ENCODE measurements around the gene ALDH1A3. TPM values are rescaled to one million over a fixed set of nuclear protein-coding genes. Genes with fewer than 3 reads are reported as not detected.

The ALDH1A3 gene
- total RNA-seq, 1 experiment from 2014 or later: 248 TPM

GRCh38 chr15:100853676-100854440, 25.8 kb upstream of the ALDH1A3 start:
- Histone ChIP-seq H3K79me2 (ENCODE audit: insufficient read depth, low read length) (no peaks in the 10 kb centered on the region), H3K9ac (ENCODE audit: low read length) (no peak overlapping the region), H3K4me3 (replicated peaks in 1 of 2; ENCODE audit: low read depth in 1 of 2, low read length in 2 of 2) (no peak overlapping the region), H3K36me3 (ENCODE audit: control insufficient read depth in 1 of 2, insufficient read depth in 2 of 2, low read length in 2 of 2) (no peaks in the 10 kb centered on the region), H3K9me2 (ENCODE audit: insufficient read depth) (no peaks in the 10 kb centered on the region), H3K27ac (ENCODE audit: low read depth, low read length) (no peak overlapping the region), H2AFZ (ENCODE audit: low read depth, low read length, poor library complexity, severe bottlenecking) (no peak overlapping the region), H4K20me1 (ENCODE audit: insufficient read depth) (no peaks in the 10 kb centered on the region), H3K4me1 (ENCODE audit: control insufficient read depth in 1 of 2, insufficient read depth in 2 of 2, low read length in 2 of 2) (peaks cover 2 to 7% of the 10 kb centered on the region in 2 experiments; a peak in 3 of 4 replicates), H3K9me3 (ENCODE audit: control insufficient read depth in 1 of 2, insufficient read depth in 1 of 2, low read depth in 1 of 2, low read length in 2 of 2) (no peaks in the 10 kb centered on the region), H3K27me3 (ENCODE audit: insufficient read depth, low read length) (no peaks in the 10 kb centered on the region), H3K4me2 (ENCODE audit: low read length) (no peak overlapping the region)
- intact Hi-C loops (cut with micrococcal nuclease): no loop called here
- ChIA-PET RAD21 (ENCODE audit: low non-redundant PET in 1 of 2, low total read pairs in 2 of 2, uncharacterized antibody in 2 of 2, unreplicated experiment in 2 of 2) (no interaction called here), CTCF (no interaction called here), POLR2A (no interaction called here)
- DNase-seq (ENCODE audit: low read depth, low spot score) (no peak), ATAC-seq (no peak)
- BruUV-seq (replicated peaks): no TSS peak
- TF ChIP-seq CBX3 (IDR thresholded peaks at IDR 0.05; ENCODE audit: low read depth) (no peak), MAX (IDR thresholded peaks at IDR 0.05) (no peak), RAD21 (IDR thresholded peaks at IDR 0.05; ENCODE audit: low read depth) (no peak), YY1 (IDR thresholded peaks at IDR 0.05; ENCODE audit: extremely low read depth, insufficient replicate concordance, low read depth, low read length) (no peak), ZFX (IDR thresholded peaks at IDR 0.05) (no peak), POLR2AphosphoS5 (IDR thresholded peaks at IDR 0.05; ENCODE audit: low read depth, low read length) (no peak), TCF7L2 (IDR thresholded peaks at IDR 0.05; ENCODE audit: borderline replicate concordance, extremely low read depth, insufficient read depth, insufficient read length) (no peak), EGR1 (IDR thresholded peaks at IDR 0.05; ENCODE audit: low read depth) (no peak), CTCF (IDR thresholded peaks at IDR 0.05 in 2 of 3, conservative IDR thresholded peaks at IDR 0.05 in 1 of 3; ENCODE audit: borderline replicate concordance in 1 of 3, insufficient read depth in 1 of 3, low read depth in 2 of 3, low read length in 2 of 3) (no peak), SP1 (IDR thresholded peaks at IDR 0.05; ENCODE audit: low read depth) (no peak), SRF (IDR thresholded peaks at IDR 0.05; ENCODE audit: low read depth) (no peak), EZH2phosphoT487 (IDR thresholded peaks at IDR 0.05; ENCODE audit: borderline replicate concordance) (no peak), SIN3A (IDR thresholded peaks at IDR 0.05; ENCODE audit: low read depth) (no peak), ZNF274 (IDR thresholded peaks at IDR 0.05; ENCODE audit: low read depth, low read length) (no peak), ELF1 (IDR thresholded peaks at IDR 0.05; ENCODE audit: borderline replicate concordance, low read depth) (no peak), JUND (IDR thresholded peaks at IDR 0.05) (no peak), REST (IDR thresholded peaks at IDR 0.05; ENCODE audit: low read depth) (no peak), POLR2A (IDR thresholded peaks at IDR 0.05; ENCODE audit: borderline replicate concordance, extremely low read depth, insufficient read depth, insufficient read length) (no peak)

Data from HCT116 (cell line).